Measurements from ENCODE around the gene OR52E6. TPM values are rescaled to one million over a fixed set of nuclear protein-coding genes. Genes with fewer than 3 reads are reported as not detected.

Gene OR52E6
- total RNA-seq, 2 donors from 2014 or later: not detected

GRCh38 chr11:5880329-5880728 is 38.6 kb upstream of the OR52E6 start, which contains the start of gene OR52E4:
Gene OR52E4, plus strand, starts transcription at chr11:5880629. Its CDS starts 3,664 bp downstream, at chr11:5884293.
- ATAC-seq: no peak
- H3K27me3 ChIP-seq: no peaks in the 10 kb centered on the region
- no peak for DNase-seq
- WGBS, 2 donors: 54 to 70% methylated on average over 4 of the region's 4 CpGs
- no peak within 1 kb of the TSS for H3K4me3 ChIP-seq
- no peaks in the 10 kb centered on the region for H3K36me3 ChIP-seq (replicated peaks in 1 of 2; ENCODE audit: insufficient read depth in 1 of 2, low read depth in 2 of 2)
- H3K27ac ChIP-seq: no peak within 1 kb of the TSS
- no peaks in the 10 kb centered on the region for H3K9me3 ChIP-seq
- no peaks in the 10 kb centered on the region for H3K4me1 ChIP-seq
- intact Hi-C loops (cut with DNase I): no loop called here
- TF ChIP-seq POLR2A (IDR thresholded peaks at IDR 0.05): no peak
- TF ChIP-seq, protein P1, sequence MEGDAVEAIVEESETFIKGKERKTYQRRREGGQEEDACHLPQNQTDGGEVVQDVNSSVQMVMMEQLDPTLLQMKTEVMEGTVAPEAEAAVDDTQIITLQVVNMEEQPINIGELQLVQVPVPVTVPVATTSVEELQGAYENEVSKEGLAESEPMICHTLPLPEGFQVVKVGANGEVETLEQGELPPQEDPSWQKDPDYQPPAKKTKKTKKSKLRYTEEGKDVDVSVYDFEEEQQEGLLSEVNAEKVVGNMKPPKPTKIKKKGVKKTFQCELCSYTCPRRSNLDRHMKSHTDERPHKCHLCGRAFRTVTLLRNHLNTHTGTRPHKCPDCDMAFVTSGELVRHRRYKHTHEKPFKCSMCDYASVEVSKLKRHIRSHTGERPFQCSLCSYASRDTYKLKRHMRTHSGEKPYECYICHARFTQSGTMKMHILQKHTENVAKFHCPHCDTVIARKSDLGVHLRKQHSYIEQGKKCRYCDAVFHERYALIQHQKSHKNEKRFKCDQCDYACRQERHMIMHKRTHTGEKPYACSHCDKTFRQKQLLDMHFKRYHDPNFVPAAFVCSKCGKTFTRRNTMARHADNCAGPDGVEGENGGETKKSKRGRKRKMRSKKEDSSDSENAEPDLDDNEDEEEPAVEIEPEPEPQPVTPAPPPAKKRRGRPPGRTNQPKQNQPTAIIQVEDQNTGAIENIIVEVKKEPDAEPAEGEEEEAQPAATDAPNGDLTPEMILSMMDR (IDR thresholded peaks at IDR 0.05): no peak

- Histone ChIP-seq H3K4me3 (no peak overlapping the region), H3K4me1 (no peaks in the 10 kb centered on the region), H3K9me3 (no peaks in the 10 kb centered on the region), H3K27ac (no peak overlapping the region), H3K36me3 (replicated peaks in 1 of 2; ENCODE audit: insufficient read depth in 1 of 2, low read depth in 2 of 2) (no peaks in the 10 kb centered on the region), H3K27me3 (no peaks in the 10 kb centered on the region)
- 58 to 74% methylated on average over 2 of the region's 2 CpGs for WGBS, 2 donors
- TF ChIP-seq, protein P1 (IDR thresholded peaks at IDR 0.05): no peak
- no peak for TF ChIP-seq POLR2A (IDR thresholded peaks at IDR 0.05)
- intact Hi-C loops (cut with DNase I): no loop called here
- ATAC-seq (no peak), DNase-seq (no peak)
These were observed 36.9 kb upstream of the OR52E6 start for GRCh38 chr11:5878564-5878963.

DNA sequence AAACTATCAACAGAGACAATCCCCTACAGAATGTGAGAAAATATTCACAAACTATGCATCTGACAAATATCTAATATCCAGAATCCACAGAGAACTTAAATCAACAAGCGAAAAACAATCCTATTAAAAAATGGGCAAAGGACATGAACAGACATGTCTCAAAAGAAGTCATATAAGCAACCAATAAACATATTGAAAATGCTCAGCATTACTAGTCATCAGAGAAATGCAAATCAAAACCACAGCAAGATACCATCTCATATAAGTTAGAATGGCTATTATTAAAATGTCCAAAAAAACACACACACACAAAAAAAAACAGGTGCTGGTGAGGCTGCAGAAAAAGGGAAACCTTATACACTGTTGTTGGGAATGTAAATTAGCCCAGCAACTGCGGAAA is 24.1 kb upstream of the OR52E6 start:
- ATAC-seq (no peak), DNase-seq (no peak)
- no peak overlapping the region for H3K27ac ChIP-seq
- no peak for TF ChIP-seq POLR2A (IDR thresholded peaks at IDR 0.05)
- TF ChIP-seq, protein P1 (IDR thresholded peaks at IDR 0.05): no peak
- intact Hi-C loops (cut with DNase I): no loop called here
- H3K27me3 ChIP-seq: no peaks in the 10 kb centered on the region
- H3K4me3 ChIP-seq: no peak overlapping the region
- no peaks in the 10 kb centered on the region for H3K36me3 ChIP-seq (replicated peaks in 1 of 2; ENCODE audit: insufficient read depth in 1 of 2, low read depth in 2 of 2)
- no peaks in the 10 kb centered on the region for H3K4me1 ChIP-seq
- H3K9me3 ChIP-seq: no peaks in the 10 kb centered on the region
- 74 to 82% methylated on average over 2 of the region's 2 CpGs for WGBS, 2 donors

DNA sequence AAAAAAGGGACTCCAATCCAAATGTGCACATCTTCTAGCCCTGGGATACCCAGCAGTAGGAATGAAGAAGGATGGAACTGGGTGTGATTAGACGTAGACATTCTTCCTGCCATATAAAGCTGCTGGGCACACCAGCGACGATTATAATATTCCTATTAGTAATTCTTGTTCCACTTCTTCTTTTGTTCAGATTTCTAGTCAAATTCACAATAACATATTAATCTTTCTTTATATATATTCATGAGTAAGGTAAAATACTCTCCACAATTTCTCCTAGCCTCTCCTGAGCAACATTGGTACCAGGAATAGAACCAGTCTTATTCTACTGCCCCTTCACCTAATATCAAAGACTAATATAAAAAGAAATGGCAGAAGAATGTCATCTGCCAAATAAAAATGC is 15.9 kb upstream of the OR52E6 start, which contains the start of gene OR52E8:
Gene OR52E8, minus strand, starts transcription at position 101 of the 400 bp plus-strand sequence. Its CDS starts 0 bp downstream, at position 101.
- intact Hi-C loops (cut with DNase I): no loop called here
- no peak for ATAC-seq
- WGBS, 2 donors: 75 to 83% methylated on average over 3 of the region's 3 CpGs

GRCh38 chr11:5851002-5851401 is 9.3 kb upstream of the OR52E6 start:
- ATAC-seq (no peak), DNase-seq (no peak)
- intact Hi-C loops (cut with DNase I): no loop called here
- Histone ChIP-seq H3K9me3 (peaks cover 0 to 3% (median 0%) of the 10 kb centered on the region in 3 donors), H3K27ac (no peak overlapping the region), H3K36me3 (replicated peaks in 1 of 2; ENCODE audit: insufficient read depth in 1 of 2, low read depth in 2 of 2) (no peaks in the 10 kb centered on the region), H3K4me1 (no peaks in the 10 kb centered on the region), H3K27me3 (no peaks in the 10 kb centered on the region), H3K4me3 (no peak overlapping the region)
- 53 to 63% methylated on average over 1 of the region's 1 CpG for WGBS, 2 donors
- TF ChIP-seq, protein P1 (IDR thresholded peaks at IDR 0.05): no peak
- no peak for TF ChIP-seq POLR2A (IDR thresholded peaks at IDR 0.05)

More for the DNA sequence above, 15.9 kb upstream of the OR52E6 start, which contains the start of gene OR52E8:
- no peaks in the 10 kb centered on the region for H3K36me3 ChIP-seq (replicated peaks in 1 of 2; ENCODE audit: insufficient read depth in 1 of 2, low read depth in 2 of 2)
- no peak within 1 kb of the TSS for H3K4me3 ChIP-seq
- no peaks in the 10 kb centered on the region for H3K27me3 ChIP-seq
- H3K4me1 ChIP-seq: no peaks in the 10 kb centered on the region
- no peak within 1 kb of the TSS for H3K27ac ChIP-seq
- no peak for TF ChIP-seq POLR2A (IDR thresholded peaks at IDR 0.05)
- TF ChIP-seq, protein P1 (IDR thresholded peaks at IDR 0.05): no peak
- DNase-seq: no peak
- no peaks in the 10 kb centered on the region for H3K9me3 ChIP-seq
